H9 (cell line): Measurements from ENCODE around the gene LGMN. TPM values are rescaled to one million over a fixed set of nuclear protein-coding genes. Genes with fewer than 3 reads are reported as not detected.

Source experiments
- DNase-seq: peaks from one replicate; pipeline ENCODE4 v3.0.0-alpha.2; 2017
- H2AFZ ChIP-seq: one replicate; pipeline ENCODE4 v1.6.1; 2013; ENCODE audit warnings: mild to moderate bottlenecking, low read length, control low read depth, moderate library complexity
- H2AK5ac ChIP-seq: 2 replicates; pipeline ENCODE4 v1.6.1; 2013; ENCODE audit warnings: low read length, control low read depth, mixed read lengths; ENCODE audit not compliant: insufficient read length
- H2BK120ac ChIP-seq: one replicate; pipeline ENCODE4 v1.6.1; 2013; ENCODE audit warnings: low read depth, mild to moderate bottlenecking, low read length, control low read depth, inconsistent platforms; ENCODE audit not compliant: poor library complexity, severe bottlenecking
- H2BK12ac ChIP-seq: 2 replicates; pipeline ENCODE4 v1.6.1; 2013; ENCODE audit warnings: low read length, control low read depth, mixed read lengths, low read depth; ENCODE audit not compliant: insufficient read length
- H2BK15ac ChIP-seq: 2 replicates; pipeline ENCODE4 v1.6.1; 2013; ENCODE audit warnings: low read depth, low read length, control low read depth
- H2BK20ac ChIP-seq: one replicate; pipeline ENCODE4 v1.6.1; 2013; ENCODE audit warnings: low read depth, mild to moderate bottlenecking, low read length, control low read depth, inconsistent platforms; ENCODE audit not compliant: poor library complexity, severe bottlenecking
- H2BK5ac ChIP-seq: 2 replicates; pipeline ENCODE4 v1.6.1; 2013; ENCODE audit warnings: low read length, control low read depth, mixed read lengths; ENCODE audit not compliant: insufficient read length
- H3K14ac ChIP-seq: 2 replicates; pipeline ENCODE4 v1.6.1; 2013; ENCODE audit warnings: low read length, control low read depth; ENCODE audit not compliant: insufficient read depth
- H3K18ac ChIP-seq: 2 replicates; pipeline ENCODE4 v1.6.1; 2013; ENCODE audit warnings: low read depth, mild to moderate bottlenecking, mixed read lengths, low read length, control low read depth; ENCODE audit not compliant: insufficient read length
- H3K23ac ChIP-seq: 2 replicates; pipeline ENCODE4 v1.6.1; 2013; ENCODE audit warnings: low read length, control low read depth, mixed read lengths, low read depth; ENCODE audit not compliant: insufficient read length
- H3K23me2 ChIP-seq: 2 replicates; pipeline ENCODE4 v1.6.1; 2013; ENCODE audit warnings: low read depth, mild to moderate bottlenecking, mixed read lengths, low read length, control low read depth; ENCODE audit not compliant: insufficient read length, poor library complexity, severe bottlenecking
- H3K27ac ChIP-seq: 2 replicates; pipeline ENCODE4 v1.5.1; 2013; ENCODE audit warnings: low read length, control low read depth, mixed read lengths, low read depth; ENCODE audit not compliant: insufficient read length
- H3K27me3 ChIP-seq: 2 replicates; pipeline ENCODE4 v1.6.1; 2013; ENCODE audit warnings: low read length, control low read depth, inconsistent platforms; ENCODE audit not compliant: insufficient read depth
- H3K4ac ChIP-seq: 2 replicates; pipeline ENCODE4 v1.6.1; 2013; ENCODE audit warnings: low read depth, mild to moderate bottlenecking, control low read depth, inconsistent platforms, low read length, moderate library complexity
- H3K4me1 ChIP-seq: 2 replicates; pipeline ENCODE4 v1.6.1; 2013; ENCODE audit warnings: low read length, control low read depth, inconsistent platforms; ENCODE audit not compliant: insufficient read depth
- H3K4me2 ChIP-seq: 2 replicates; pipeline ENCODE4 v1.6.1; 2013; ENCODE audit warnings: low read length, control low read depth, mixed read lengths; ENCODE audit not compliant: insufficient read length, insufficient read depth
- H3K56ac ChIP-seq: 2 replicates; pipeline ENCODE4 v1.6.1; 2013; ENCODE audit warnings: low read depth, mild to moderate bottlenecking, mixed read lengths, low read length, control low read depth; ENCODE audit not compliant: insufficient read length
- H3K79me1 ChIP-seq: 2 replicates; pipeline ENCODE4 v1.6.1; 2013; ENCODE audit warnings: low read depth, mild to moderate bottlenecking, moderate library complexity, low read length, control low read depth, inconsistent platforms; ENCODE audit not compliant: insufficient read depth, poor library complexity, severe bottlenecking
- H3K79me2 ChIP-seq: 2 replicates; pipeline ENCODE4 v1.6.1; 2013; ENCODE audit warnings: low read length, control low read depth, inconsistent platforms; ENCODE audit not compliant: insufficient read depth
- H3K9ac ChIP-seq: 2 replicates; pipeline ENCODE4 v1.6.1; 2013; ENCODE audit warnings: low read length, control low read depth, mixed read lengths; ENCODE audit not compliant: insufficient read length; ENCODE audit errors: extremely low read depth
- H3K9me3 ChIP-seq: one replicate; pipeline ENCODE4 v1.6.1; 2013; ENCODE audit warnings: low read depth, low read length, inconsistent platforms; ENCODE audit not compliant: control insufficient read depth
- H3T11ph ChIP-seq: one replicate; pipeline ENCODE4 v1.6.1; 2013; ENCODE audit warnings: mild to moderate bottlenecking, low read length, control low read depth, inconsistent platforms
- H4K20me1 ChIP-seq: one replicate; pipeline ENCODE4 v1.6.1; 2013; ENCODE audit not compliant: control insufficient read depth, insufficient read length, insufficient read depth
- H4K5ac ChIP-seq: 2 replicates; pipeline ENCODE4 v1.6.1; 2013; ENCODE audit warnings: low read depth, mild to moderate bottlenecking, mixed read lengths, low read length, control low read depth; ENCODE audit not compliant: insufficient read length
- H4K8ac ChIP-seq: replicated peaks from 2 replicates; pipeline ENCODE4 v1.6.1; 2013; ENCODE audit warnings: low read length, control low read depth, mixed read lengths, low read depth; ENCODE audit not compliant: insufficient read length
- H4K91ac ChIP-seq: 2 replicates; pipeline ENCODE4 v1.6.1; 2013; ENCODE audit warnings: low read depth, mild to moderate bottlenecking, moderate library complexity, mixed read lengths, low read length, control low read depth; ENCODE audit not compliant: insufficient read length
- H3K27ac Mint-ChIP-seq, 3 experiments: 2 replicates in 2 of 3; 3 replicates in 1 of 3; pipeline ENCODE4 v1.8.0; 2020 to 2021; ENCODE audit warnings: mixed read lengths in 3 of 3, mild to moderate bottlenecking in 1 of 3, moderate library complexity in 1 of 3
- H3K27me3 Mint-ChIP-seq: 2 replicates; pipeline ENCODE4 v1.8.0; 2021; ENCODE audit warnings: low read depth, mild to moderate bottlenecking, moderate library complexity, mixed read lengths
- H3K36me3 Mint-ChIP-seq, 3 experiments: 2 replicates in 2 of 3; 3 replicates in 1 of 3; pipeline ENCODE4 v1.8.0; 2020 to 2021; ENCODE audit warnings: low read depth in 3 of 3, mixed read lengths in 3 of 3; ENCODE audit not compliant: insufficient read depth in 1 of 3
- H3K4me1 Mint-ChIP-seq, 2 experiments: 2 replicates each; pipeline ENCODE4 v1.8.0; 2020; ENCODE audit warnings: mixed read lengths in 2 of 2
- H3K4me3 Mint-ChIP-seq, 2 experiments: 2 replicates in 1 of 2; 3 replicates in 1 of 2; pipeline ENCODE4 v1.8.0; 2020 to 2021; ENCODE audit warnings: mild to moderate bottlenecking in 2 of 2, mixed read lengths in 2 of 2, moderate library complexity in 1 of 2
- H3K9me3 Mint-ChIP-seq, 2 experiments: 2 replicates in 1 of 2; 3 replicates in 1 of 2; pipeline ENCODE4 v1.8.0; 2020; ENCODE audit warnings: mild to moderate bottlenecking in 2 of 2, mixed read lengths in 2 of 2, moderate library complexity in 1 of 2
- CTCF ChIP-seq: fragments of 200-600 bp; sonication (generic); conservative IDR thresholded peaks from 3 replicates; pipeline ENCODE4 v1.8.0; 2021; ENCODE audit warnings: antibody characterized with exemption, mild to moderate bottlenecking
- WGBS: extraction: QIAGEN DNeasy Blood & Tissue Kit; methylation state at CpG from one replicate; pipeline ENCODE4 v1.1.7; 2013; ENCODE audit warnings: missing lambda C conversion rate, low lambda C conversion rate, mixed read lengths; ENCODE audit not compliant: insufficient read length; ENCODE audit errors: extremely low coverage; 5-methylcytosine and 5-hydroxymethylcytosine counted together
- total RNA-seq: library from RNA; stranded (reverse); gene quantifications from 2 replicates; pipeline ENCODE4 v1.2.1, GENCODE V29; 2021

Gene LGMN
- total RNA-seq, 1 experiment from 2014 or later: 55.3 TPM

- peaks cover 0 to 2% of the 10 kb centered on the region in 2 experiments; a peak in 2 of 5 replicates for H3K9me3 Mint-ChIP-seq
- no peak for DNase-seq
- Histone ChIP-seq H3K9ac (no peak overlapping the region), H2BK120ac (no peak overlapping the region), H4K5ac (no peak overlapping the region), H3K27me3 (no peaks in the 10 kb centered on the region), H2BK5ac (no peak overlapping the region), H3K23ac (no peak overlapping the region), H4K20me1 (no peaks in the 10 kb centered on the region), H3K27ac (no peak overlapping the region), H3K4ac (no peak overlapping the region), H3K14ac (no peak overlapping the region), H3K4me1 (no peaks in the 10 kb centered on the region), H3K56ac (no peak overlapping the region), H3K4me2 (no peak overlapping the region), H2AK5ac (no peak overlapping the region), H3K9me3 (no peaks in the 10 kb centered on the region), H2BK15ac (no peak overlapping the region), H3K23me2 (no peaks in the 10 kb centered on the region), H3K79me2 (no peaks in the 10 kb centered on the region), H3K79me1 (no peaks in the 10 kb centered on the region), H3K18ac (no peak overlapping the region), H2BK12ac (no peak overlapping the region), H2BK20ac (no peak overlapping the region), H4K8ac (no peak overlapping the region), H4K91ac (no peak overlapping the region), H3T11ph (no peak overlapping the region), H2AFZ (no peak overlapping the region)
- H3K27me3 Mint-ChIP-seq: peaks cover 15% of the 10 kb centered on the region
- TF ChIP-seq CTCF: no peak
- H3K27ac Mint-ChIP-seq: no peak overlapping the region
- H3K4me1 Mint-ChIP-seq: 0 out of 4 replicates have a peak, but pooled peaks cover 0 to 2% of the 10 kb centered on the region in 2 experiments
- WGBS: 100% methylated on average over 2 of the region's 12 CpGs
- no peak overlapping the region for H3K4me3 Mint-ChIP-seq
- no peaks in the 10 kb centered on the region for H3K36me3 Mint-ChIP-seq
These were observed 11.5 kb upstream of the LGMN start for GRCh38 chr14:92759679-92760523.
